GM21737 (cell line): Measurements from ENCODE around the gene RGS21.
"Not testable (repeated sequence)": the region's sequence is repeated elsewhere in the genome, so short reads cannot be mapped to it uniquely, and the experiment has no call there.

Source experiments
- ATAC-seq: cut with Tn5 transposase; IDR thresholded peaks from one replicate; pipeline ENCODE4 v1.9.1; 2021; ENCODE audit warnings: mild to moderate bottlenecking, moderate library complexity; ENCODE audit not compliant: unreplicated experiment

RGS21 gene

DNA sequence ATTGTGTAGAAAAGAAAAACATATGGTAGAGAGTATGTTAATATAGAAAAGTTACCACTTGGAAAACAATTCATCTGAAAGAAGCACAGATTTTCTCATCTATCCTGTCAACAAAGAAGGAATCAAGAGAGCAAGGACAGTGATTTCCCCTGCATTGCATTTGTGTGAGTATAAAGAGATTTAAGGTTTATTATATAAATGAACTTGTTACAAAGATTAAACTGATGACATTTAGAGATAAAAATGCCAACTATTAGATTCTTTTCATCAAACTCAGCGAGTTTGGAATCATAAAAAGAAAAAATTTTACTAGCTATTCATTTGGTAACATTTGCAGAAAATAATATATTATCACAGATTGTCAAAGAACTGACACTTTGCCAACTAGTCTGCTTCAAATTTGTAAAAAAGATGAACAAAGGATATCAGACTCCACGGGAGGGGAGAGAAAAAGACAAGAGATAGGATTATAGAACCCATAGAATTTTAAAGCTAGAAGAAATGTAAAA is at the start of gene RGS21:
Gene RGS21, plus strand, starts transcription at position 51 of the 509 bp plus-strand sequence. CDS start 26,045 bp downstream, outside the sequence.
- no peak for ATAC-seq

GRCh38 chr1:192268468-192269052 is 48.2 kb upstream of the RGS21 start:
- ATAC-seq = no peak

DNA sequence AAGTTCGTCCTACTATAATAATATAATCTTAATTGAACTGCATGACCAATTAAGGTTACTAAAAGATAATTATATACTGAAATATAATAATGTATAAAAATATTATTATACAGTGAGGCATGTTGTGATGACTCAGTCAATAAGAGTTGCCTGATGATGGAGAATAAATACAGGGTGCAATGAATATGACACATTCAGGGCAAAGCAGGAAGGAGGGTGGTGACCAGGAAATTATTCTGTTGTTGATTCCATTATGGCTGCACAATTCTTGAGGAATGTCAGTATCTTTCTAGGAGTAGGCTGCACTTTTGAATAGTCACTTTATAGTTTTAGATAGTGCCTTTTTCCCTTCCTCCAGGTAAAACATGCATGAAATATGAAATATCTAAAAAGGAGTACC is 46.4 kb upstream of the RGS21 start:
- ATAC-seq = no peak

GRCh38 chr1:192272732-192273131 is 44.1 kb upstream of the RGS21 start:
- ATAC-seq = no peak

GRCh38 chr1:192274588-192274987 is 42.2 kb upstream of the RGS21 start:
- ATAC-seq = no peak

DNA sequence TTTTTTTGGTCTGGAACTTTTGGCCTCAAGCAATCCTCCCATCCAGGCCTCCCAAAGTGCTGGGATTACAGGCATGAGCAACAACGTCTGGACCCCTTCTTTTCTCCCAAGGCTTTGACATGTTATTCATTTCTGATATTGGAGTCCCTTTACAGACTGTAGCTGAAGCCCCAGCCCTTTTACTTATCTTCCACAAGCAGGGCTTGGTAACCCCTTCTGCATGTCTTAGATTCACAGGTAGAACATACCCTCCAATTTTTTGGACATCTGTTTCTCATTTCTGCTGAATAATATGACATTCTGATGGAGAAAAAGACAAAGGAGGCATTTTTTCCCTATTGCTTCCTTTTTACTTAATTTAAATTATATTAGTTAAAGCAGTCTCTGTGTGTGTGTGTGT is 39.2 kb upstream of the RGS21 start:
- ATAC-seq = no peak

DNA sequence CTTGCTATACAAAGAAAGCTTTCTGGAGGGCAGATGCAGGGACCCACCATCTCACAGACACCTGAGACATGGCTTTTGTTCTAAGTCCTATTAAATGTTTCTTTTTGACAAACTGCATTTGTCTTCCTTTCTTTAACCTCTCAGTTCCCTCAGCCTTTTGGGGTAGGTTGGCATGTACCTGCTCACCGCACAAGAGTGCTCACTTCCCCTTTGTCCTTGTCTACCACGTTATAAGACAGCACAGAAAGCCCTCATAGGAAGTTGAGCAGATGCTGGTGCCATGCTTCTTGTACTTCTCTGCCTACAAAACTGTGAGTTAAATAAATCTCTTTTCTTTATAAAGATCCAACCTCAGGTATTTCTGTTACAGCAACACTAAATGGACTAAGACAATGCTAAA is 31.9 kb upstream of the RGS21 start:
- no peak for ATAC-seq

GRCh38 chr1:192303029-192303428 is 13.8 kb upstream of the RGS21 start:
- no peak for ATAC-seq

GRCh38 chr1:192308314-192308713 is 8.5 kb upstream of the RGS21 start:
- not testable (repeated sequence) for ATAC-seq

DNA sequence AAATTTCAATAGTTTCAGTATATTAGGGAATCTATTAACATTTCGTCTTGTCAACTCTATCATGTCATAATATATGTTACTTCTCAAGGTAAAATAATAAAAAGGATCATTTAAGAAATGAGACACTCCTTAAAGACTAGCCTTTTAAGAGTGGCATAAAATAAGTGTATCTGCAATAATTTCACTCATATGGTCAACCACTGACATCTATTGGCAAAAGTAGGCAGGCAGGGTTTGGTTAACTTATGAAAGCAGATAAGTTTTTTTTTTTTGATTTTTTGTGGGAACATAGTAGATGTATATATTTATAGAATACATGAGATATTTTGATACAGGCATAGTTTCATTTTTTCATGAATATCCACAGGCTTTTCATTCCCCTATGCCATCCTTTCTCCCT is 5.5 kb upstream of the RGS21 start:
- no peak for ATAC-seq

DNA sequence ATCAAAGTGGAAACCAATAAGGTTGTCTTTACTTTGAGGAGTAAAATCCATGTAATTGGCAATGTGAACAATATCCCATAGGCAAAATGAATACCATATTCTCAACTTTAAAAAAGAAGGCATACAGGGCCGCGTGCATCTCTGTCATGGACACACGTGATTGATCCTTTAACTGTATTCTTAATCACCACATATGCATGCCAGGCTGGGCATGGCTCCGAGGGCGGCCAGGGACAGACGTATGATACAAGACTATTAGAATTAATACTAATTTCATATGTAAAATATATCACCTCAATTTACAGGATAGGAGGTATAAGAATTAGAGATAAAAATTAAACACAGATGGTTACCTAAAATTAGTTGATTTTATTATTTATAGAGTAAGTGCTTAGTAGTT is 11.2 kb downstream of the RGS21 start:
- ATAC-seq = no peak

DNA sequence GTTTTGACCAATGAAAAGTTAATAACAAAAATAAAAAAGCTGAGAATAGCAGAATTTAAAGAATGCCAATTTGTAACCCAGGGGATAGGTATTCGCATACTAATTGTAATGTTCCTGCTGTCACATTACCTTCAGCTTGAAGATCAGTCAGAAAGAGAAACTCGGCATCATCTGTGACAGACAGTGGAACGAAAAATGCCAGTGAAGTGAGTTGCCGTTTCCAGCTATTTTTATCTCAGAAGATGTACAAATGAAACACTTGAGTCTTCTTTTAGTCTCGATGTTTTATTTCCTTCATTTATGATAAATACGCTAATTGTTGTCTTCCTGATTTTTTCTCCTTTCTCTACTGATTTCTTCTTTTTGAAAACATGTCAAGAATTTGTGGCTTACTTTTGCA is 26.1 kb downstream of the RGS21 start:
- ATAC-seq = no peak

- no peak for ATAC-seq
These were observed 26.6 kb downstream of the RGS21 start for GRCh38 chr1:192343344-192343743.

DNA sequence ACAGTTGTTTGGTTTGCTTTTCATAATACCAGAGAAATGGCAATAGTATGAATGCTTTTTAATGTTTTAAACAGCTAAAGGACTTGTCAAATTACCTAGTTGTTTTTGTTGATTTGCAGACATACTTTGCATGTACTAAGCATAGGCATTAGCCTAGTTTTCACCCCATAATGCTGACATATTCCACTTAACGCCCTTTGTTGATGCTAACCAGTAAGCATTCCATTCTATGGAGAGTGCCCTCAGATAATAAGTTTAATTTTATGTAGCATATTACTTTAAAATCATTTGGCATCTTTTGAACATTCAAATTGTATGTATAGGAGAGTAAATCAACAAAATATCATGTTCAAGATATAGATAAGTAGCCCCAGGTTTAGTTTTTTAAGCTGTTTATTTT is 32.5 kb downstream of the RGS21 start:
- ATAC-seq = no peak

- ATAC-seq = no peak
These were observed 33.6 kb downstream of the RGS21 start for GRCh38 chr1:192350356-192350755.

GRCh38 chr1:192351550-192351949 is 34.8 kb downstream of the RGS21 start:
- ATAC-seq = no peak

- no peak for ATAC-seq
These were observed 41.1 kb downstream of the RGS21 start for GRCh38 chr1:192357924-192358323.

GRCh38 chr1:192358402-192358801 is 41.6 kb downstream of the RGS21 start:
- no peak for ATAC-seq

- no peak for ATAC-seq
These were observed 42.0 kb downstream of the RGS21 start for GRCh38 chr1:192358822-192359221.

GRCh38 chr1:192363177-192363576 is 46.4 kb downstream of the RGS21 start:
- no peak for ATAC-seq

DNA sequence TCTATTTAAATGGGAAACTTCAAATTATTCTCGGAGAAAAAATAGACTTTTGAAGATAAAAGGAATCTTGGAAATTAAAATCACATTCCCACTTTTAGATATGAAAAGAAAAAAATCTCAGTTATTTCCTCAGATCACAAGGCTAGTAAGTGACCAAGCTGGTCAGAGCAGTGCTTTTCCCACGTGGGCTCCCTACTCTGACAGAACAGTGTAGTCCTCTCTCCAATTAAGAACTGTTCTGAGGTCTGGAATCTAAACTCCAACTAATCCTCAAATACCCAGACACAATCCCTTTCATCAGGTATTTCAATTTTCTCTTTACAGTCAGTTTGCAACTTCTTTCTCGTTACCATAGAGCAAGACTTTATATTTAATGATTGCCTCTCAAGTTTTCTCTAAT is 50.6 kb downstream of the RGS21 start:
- no peak for ATAC-seq

GRCh38 chr1:192375306-192375705 is 58.5 kb downstream of the RGS21 start:
- ATAC-seq = no peak

GRCh38 chr1:192376374-192376773 is 59.6 kb downstream of the RGS21 start:
- no peak for ATAC-seq
